ENCODE measurements around the gene TEX51.

DNA sequence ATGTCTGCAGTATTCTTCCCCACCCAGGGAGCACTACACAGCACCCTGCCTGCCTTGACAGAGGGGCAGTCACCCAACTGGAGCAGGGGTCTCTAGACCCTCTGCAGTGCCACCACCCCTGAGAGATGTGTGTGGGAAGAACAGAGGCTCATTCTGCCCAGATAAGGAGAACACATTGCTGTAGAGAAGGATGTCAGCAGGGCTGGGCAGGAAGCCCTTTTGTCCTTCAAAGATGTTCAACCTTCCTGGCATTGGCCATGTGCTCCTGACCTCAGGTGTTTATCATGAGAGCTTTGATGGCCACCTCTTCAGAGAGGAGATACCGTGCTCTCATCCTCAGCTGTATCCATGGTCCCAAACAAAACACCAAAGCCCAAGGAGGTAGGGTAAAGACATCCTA is 4.6 kb upstream of the TEX51 start:
- no peak for TF ChIP-seq POLR2AphosphoS5 (IDR thresholded peaks at IDR 0.05; ENCODE audit: low read depth)
- TF ChIP-seq, protein P1, sequence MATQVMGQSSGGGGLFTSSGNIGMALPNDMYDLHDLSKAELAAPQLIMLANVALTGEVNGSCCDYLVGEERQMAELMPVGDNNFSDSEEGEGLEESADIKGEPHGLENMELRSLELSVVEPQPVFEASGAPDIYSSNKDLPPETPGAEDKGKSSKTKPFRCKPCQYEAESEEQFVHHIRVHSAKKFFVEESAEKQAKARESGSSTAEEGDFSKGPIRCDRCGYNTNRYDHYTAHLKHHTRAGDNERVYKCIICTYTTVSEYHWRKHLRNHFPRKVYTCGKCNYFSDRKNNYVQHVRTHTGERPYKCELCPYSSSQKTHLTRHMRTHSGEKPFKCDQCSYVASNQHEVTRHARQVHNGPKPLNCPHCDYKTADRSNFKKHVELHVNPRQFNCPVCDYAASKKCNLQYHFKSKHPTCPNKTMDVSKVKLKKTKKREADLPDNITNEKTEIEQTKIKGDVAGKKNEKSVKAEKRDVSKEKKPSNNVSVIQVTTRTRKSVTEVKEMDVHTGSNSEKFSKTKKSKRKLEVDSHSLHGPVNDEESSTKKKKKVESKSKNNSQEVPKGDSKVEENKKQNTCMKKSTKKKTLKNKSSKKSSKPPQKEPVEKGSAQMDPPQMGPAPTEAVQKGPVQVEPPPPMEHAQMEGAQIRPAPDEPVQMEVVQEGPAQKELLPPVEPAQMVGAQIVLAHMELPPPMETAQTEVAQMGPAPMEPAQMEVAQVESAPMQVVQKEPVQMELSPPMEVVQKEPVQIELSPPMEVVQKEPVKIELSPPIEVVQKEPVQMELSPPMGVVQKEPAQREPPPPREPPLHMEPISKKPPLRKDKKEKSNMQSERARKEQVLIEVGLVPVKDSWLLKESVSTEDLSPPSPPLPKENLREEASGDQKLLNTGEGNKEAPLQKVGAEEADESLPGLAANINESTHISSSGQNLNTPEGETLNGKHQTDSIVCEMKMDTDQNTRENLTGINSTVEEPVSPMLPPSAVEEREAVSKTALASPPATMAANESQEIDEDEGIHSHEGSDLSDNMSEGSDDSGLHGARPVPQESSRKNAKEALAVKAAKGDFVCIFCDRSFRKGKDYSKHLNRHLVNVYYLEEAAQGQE (IDR thresholded peaks at IDR 0.05; ENCODE audit: insufficient replicate concordance, low read depth): no peak
- TF ChIP-seq, protein P2, sequence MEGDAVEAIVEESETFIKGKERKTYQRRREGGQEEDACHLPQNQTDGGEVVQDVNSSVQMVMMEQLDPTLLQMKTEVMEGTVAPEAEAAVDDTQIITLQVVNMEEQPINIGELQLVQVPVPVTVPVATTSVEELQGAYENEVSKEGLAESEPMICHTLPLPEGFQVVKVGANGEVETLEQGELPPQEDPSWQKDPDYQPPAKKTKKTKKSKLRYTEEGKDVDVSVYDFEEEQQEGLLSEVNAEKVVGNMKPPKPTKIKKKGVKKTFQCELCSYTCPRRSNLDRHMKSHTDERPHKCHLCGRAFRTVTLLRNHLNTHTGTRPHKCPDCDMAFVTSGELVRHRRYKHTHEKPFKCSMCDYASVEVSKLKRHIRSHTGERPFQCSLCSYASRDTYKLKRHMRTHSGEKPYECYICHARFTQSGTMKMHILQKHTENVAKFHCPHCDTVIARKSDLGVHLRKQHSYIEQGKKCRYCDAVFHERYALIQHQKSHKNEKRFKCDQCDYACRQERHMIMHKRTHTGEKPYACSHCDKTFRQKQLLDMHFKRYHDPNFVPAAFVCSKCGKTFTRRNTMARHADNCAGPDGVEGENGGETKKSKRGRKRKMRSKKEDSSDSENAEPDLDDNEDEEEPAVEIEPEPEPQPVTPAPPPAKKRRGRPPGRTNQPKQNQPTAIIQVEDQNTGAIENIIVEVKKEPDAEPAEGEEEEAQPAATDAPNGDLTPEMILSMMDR (IDR thresholded peaks at IDR 0.05; ENCODE audit: insufficient read depth, low read length): no peak

Measured in HL-60 (cell line).